GM18517 (cell line): ENCODE measurements around the gene UBE2Q1.

Experiments
- ATAC-seq: cut with Tn5 transposase; IDR thresholded peaks from one replicate; pipeline ENCODE4 v1.9.1; 2021; ENCODE audit warnings: mild to moderate bottlenecking, moderate library complexity; ENCODE audit not compliant: unreplicated experiment

The UBE2Q1 gene

DNA sequence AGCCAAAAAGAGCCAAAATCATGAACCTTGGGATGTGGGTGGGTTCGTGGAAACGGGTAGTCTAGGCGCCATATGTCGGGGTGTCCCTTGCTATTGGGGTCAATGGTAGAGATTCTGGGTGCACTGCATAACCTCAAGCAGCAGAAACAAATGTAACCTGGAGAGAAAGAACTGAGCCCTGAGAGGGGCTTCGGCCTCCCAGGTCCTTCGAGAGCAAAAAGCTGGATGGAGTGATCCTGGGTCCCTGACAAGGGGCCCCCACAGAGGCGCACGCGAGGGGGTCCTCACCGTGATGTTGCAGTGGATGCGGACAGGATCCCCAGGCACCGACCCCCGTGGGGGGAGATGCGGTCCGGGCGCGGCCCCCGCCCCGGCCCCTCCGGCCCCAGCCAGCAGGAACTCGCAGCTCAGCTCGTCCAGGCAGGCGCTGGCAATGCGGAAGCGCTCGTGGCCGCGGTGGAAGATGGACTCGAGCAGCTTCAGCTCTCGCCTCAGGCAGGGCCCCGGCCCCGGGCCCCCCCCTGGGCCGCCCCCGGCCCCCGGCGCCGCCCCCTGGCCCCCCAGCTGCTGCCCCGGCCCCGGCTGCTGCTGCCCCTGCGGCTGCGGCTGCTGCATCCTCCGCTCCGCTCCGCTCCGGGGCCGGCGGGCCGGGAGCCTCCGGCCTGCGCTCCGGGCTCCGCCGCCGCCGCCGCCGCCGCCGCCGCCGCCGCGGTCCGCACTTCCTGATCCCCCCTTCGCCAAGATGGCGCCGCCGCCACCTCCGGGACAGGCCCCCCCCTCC, at the start of gene UBE2Q1:
Gene UBE2Q1 (minus strand): TSS at position 724 of the 781 bp plus-strand sequence. CDS start 109 bp downstream, at position 615.
- no peak for ATAC-seq

GRCh38 chr1:154607609-154608396, 49.3 kb upstream of the UBE2Q1 start, which contains the start of gene ADAR:
TSS of gene ADAR (minus strand) at chr1:154608186. CDS start at chr1:154608006, 180 bp downstream.
- peak; percentile 71 for ATAC-seq

DNA sequence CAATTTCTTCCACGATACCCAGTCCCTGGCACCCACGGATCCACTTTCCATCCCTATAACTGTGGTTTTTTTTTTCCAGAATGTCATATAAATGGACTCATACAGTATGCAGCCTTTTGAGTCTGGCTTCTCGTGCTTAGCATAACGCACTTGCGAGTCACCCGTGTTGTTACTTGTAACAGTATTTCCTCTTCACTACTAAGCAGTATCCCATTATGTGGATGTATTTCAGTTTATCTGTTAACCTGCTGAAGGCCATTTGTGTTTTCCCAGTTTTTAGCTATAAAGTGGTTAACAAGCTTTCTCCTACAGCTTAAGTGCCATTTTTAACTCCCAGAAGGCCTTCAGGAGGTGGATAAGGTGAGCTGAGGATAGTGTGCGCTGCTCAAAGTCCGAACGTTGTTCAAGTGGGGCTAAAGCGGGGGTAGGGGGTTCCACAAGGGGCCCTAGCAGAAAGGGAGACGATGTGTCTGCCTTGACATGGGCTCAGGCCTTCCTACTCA, 48.7 kb upstream of the UBE2Q1 start:
- no peak for ATAC-seq

GRCh38 chr1:154605534-154605933, 47.1 kb upstream of the UBE2Q1 start:
- ATAC-seq: no peak

DNA sequence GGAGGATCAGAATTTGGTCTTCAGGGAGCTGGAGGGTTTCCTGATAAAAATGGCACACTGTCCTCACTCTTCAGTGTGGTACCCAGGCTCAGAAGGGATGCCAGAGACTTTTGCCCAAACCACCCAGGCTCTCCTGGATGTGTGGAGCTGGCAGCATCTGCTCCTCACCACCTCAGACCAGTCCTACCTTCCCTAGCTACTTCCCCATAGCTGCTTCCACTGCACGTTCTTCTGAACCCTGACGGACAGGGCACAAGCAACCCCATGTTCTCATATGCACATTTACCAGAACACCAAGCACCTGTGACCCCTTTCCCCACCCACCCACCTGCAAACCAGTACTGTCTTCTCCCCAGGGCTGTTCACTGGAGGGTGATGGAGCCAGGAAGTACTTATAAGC, 44.9 kb upstream of the UBE2Q1 start:
- ATAC-seq: no peak

DNA sequence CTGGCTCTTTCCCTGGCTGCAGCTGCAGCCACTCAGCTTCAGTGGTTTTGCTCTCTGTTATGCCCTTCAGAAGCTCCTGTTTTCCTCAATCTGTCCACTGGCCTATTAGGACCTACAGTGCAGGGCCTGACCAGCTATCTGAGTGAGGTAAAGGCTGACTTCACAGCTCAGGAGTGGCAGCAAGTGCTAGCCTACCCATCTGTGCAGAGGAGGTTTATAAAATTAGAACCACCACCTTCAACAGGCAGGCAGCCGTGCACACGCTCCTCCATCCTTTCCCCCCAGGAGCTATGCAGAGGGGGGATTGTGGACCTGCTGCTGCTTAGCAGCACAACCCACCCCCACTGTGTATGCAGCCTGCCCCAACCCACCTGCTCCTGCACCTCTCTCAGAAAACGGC, 41.2 kb upstream of the UBE2Q1 start:
- ATAC-seq: no peak

GRCh38 chr1:154598871-154599635, 40.6 kb upstream of the UBE2Q1 start:
- no peak for ATAC-seq

GRCh38 chr1:154595621-154596020, 37.2 kb upstream of the UBE2Q1 start:
- no peak for ATAC-seq

GRCh38 chr1:154594811-154595210, 36.3 kb upstream of the UBE2Q1 start:
- ATAC-seq: no peak

GRCh38 chr1:154593390-154593789, 34.9 kb upstream of the UBE2Q1 start:
- no peak for ATAC-seq

GRCh38 chr1:154591206-154591605, 32.7 kb upstream of the UBE2Q1 start:
- ATAC-seq: no peak

DNA sequence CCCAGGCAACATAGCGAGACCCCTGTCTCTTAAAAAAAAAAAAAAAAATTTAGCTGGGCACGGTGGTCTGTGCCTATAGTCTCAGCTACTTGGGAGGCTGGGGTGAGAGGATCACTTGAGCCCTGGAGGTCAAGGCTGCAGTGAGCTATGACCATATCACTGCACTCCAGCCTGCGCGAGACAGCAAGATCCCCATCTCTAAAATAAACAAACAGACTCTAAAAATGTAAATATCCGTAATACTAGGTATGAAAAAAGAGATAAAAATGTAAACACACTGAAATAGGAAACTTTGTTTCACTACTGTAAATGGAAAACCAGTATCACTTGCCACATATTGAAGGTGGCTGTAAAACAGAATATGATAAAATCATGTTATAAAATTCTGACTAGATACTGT, 32.3 kb upstream of the UBE2Q1 start:
- ATAC-seq: no peak

DNA sequence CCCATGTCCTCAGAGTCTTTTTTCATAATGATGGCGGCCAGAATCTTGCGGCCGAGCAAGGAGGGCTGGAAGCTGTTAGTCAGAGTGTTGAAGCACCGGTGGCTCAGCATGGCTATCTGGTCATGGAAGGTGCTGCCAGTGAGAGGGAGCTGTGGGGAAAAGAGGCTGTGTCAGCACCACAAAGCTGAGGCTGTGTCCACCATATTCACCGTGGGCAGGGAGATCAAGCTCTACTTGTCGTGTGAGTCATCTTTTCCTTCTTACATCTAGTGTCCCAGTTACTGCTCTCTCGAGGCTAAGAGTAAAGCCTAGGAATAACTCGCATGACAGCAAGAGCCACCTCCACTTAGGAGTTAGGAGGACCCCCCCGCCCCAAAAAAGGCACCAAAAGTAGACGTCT, 31.3 kb upstream of the UBE2Q1 start:
- ATAC-seq: no peak

DNA sequence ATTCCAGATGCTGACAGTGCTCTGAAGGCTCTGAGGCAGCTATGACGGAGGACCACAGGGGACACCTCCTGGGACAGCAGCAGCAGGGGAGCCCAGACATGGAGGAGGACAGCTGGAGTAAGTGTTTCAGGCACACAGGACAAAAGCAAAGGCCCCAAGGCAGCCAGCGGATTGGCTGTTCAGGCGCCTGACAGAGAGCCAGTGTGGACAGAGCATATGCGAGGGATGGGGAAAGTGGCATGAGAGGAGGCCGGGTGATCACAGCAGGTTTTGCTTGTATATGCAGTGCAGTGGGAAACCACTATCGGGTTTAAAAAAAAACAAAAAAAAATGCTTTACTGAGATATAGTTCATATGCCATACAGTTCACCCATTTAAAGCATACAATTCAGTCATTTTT, 28.2 kb upstream of the UBE2Q1 start:
- ATAC-seq: no peak

- ATAC-seq: no peak
Measured at GRCh38 chr1:154586231-154586630, 27.8 kb upstream of the UBE2Q1 start.

DNA sequence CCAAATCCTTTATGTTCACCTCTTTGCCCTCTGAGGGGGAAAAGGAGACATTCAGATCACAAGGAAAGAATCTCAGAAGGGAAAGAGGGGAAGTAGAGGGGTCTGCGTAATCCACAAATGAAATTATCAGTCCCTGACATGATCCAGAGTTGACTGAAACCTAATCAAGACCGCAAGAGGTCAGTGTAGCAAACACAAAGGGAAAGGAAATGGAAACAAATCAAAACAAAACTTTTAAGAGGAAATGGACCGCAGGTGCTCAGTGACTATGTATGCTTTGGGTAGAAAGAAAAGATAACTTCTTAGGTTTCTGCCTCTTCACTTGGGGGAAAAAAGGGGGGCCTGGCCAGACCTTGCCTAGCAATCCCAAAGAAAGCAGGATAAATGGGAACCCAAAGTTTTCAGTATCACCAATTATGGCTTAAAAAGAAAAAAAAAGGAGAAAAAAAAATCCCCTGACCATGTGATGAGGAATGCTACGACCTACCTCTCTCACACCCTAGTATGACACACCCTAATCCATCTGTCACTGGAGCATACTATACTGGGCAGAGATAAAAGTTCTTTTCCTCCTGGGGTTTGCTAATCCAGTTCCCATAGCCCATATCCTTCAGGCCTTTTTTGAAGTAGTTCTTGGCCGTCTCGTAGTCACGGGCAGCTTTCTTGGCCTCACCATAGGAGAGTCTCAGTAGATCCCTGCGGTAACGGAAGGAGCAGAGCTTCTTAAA, 26.0 kb upstream of the UBE2Q1 start:
- ATAC-seq: no peak

DNA sequence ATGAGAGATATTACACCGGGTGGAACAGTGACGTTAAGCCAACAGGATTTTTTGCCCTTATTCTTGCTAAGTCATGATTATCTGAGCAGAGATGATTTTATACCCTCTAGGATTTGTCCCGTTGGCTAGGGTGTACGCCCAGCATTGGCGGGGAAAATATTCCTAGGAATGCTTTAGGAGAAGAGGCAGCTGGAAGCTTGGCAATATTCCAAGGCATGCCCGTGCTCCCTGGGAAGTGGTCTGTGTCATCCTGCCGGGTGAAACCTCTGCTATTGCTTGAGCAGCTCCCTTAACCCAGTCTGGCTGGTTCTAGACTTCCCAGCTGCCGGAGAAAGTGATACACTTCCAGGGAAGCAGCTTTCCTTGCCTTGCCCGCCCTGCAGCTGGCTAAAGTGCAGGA, 25.3 kb upstream of the UBE2Q1 start:
- ATAC-seq: no peak

GRCh38 chr1:154582885-154583284, 24.4 kb upstream of the UBE2Q1 start:
- no peak for ATAC-seq

DNA sequence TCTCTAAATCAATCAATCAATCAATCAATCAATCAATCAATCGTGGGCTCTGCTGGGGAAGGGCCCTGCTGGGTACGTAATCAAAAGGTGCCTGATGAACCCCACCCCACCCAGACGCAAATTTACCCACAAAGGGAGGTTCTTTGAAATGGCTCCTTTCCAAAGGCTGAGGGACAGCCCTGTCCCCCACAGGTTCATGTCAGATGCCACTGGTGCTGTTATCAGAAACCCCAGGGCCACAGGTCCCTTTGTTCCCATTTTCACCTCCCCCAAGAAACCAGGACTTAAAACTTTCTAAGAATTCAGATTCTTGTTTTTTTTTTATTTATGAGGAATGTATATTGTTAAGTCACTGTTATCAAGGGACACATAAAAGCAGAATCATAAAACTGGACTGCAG, 23.3 kb upstream of the UBE2Q1 start:
- ATAC-seq: no peak

- no peak for ATAC-seq
Measured at GRCh38 chr1:154579374-154579773, 20.9 kb upstream of the UBE2Q1 start.

DNA sequence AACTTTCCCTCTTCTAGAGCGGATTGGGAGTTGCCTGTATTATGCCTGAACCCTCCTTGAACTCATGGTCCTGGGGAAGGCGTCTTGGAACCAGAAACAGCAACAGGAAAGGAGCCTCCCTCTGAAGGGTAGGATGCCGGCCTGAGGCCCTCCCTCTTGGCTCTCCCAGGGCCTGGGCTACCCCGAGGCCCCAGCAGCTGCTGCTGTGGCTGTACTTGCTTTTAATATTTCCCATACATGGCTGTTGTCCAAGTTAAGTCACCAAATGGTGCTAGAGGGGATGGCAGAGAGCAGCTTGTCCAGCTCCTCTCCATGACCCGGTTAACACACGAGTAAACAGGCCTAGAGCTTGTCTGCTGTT, 19.6 kb upstream of the UBE2Q1 start:
- ATAC-seq: no peak
